Left hindlimb (tissue), 1 donor: ENCODE data around the gene C2CD4A.

Experiments
- DNase-seq: peaks from one replicate; pipeline ENCODE4 v3.0.0-alpha.2; 2018

The C2CD4A gene

DNA sequence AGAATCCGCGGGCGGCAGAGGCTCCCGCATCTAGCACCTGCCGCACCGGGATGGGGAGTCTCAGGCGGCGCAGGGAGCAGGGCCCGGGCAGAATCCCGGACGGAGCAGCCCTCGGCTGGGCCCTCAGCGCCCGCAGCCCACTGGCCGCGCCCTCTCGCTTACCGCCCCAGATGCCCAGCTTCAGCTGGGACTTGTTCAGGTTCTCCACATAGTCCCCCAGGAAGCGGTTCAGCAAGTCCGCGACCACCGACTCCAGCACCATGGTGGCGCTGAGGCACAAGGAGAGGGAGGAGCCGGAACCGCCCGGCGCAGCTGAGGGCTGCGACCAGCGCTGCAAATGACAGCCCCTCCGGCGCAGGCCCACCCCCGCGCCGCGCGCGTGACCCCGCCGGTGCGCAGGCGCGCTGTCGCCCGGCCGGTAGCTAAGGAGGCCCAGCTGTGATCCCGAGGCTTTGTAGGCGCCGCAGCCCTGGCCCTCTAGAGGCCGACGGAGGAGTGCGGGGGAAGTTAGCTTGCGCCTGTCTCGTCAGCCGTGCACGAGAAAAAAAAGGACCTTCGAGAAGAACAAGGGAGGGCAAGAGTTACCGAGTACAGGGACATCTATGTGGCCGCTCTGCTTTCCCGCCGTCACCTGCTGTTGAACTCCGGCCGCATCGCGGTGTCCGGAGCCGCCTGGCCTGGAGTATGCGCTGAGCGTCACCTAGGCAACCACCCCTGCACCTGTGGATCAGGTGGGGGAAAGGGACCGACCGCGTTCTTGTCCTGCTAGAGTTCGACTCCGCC lies 6.5 kb upstream of the C2CD4A start, which contains the start of gene VPS13C:
VPS13C (minus strand) TSS at position 335 of the 783 bp plus-strand sequence; CDS start at position 262, 73 bp downstream.
- peak; percentile 94 for DNase-seq

DNA sequence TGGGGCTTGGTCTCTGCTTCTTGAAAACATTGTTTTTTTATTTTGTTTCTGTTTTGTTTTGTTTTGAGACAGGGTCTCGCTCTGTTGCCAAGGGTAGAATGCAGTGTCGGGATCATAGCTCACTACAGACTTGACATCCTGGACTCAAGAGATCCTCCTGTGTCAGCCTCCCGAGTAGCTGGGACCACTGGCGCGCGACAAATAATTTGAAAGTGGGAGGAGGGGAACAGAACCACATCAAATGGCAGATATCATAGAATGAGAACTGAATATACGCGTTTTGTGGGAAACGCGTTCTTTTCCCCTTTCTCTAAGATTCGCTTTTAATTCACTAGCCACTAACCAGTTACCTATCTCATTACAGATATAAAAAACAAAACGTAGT lies 5.9 kb upstream of the C2CD4A start:
- DNase-seq, result no peak

DNA sequence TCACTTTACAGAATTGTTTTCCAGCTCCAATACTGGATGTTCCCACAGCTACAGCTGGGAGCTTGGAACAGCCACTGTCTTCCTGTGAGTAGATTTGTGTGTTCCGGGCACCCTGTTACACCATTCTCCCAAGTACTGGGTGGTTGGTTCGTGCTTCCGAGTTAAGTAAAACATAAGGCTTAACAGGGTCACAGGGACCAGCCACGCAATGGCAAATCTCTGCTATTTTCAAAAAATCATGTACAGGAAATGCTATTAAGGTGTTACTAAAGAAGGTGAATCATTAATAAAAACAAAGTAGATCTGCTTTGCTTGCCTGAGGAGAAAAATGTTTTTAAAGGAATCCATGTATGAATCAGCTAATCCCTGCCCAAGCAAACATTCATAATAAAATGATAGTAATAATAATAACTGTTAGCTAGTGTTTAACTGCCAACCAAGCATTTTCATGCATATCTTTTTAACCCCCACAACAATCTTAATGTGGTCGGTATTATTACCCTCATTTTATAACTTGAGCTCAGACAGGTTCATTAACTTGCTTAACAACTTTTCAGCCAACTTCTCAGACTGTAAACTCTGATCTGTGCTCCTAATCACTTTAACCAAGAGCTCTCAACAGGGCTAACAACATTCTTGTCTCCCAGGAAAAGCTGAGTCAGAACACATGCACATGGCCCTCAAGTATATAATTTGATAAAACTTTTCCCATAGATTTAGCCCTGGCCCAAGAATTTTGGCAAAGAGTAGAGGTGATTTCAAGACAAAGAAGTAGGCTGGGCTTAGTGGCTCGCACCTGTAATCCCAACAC lies 2.7 kb upstream of the C2CD4A start:
- no peak for DNase-seq

DNA sequence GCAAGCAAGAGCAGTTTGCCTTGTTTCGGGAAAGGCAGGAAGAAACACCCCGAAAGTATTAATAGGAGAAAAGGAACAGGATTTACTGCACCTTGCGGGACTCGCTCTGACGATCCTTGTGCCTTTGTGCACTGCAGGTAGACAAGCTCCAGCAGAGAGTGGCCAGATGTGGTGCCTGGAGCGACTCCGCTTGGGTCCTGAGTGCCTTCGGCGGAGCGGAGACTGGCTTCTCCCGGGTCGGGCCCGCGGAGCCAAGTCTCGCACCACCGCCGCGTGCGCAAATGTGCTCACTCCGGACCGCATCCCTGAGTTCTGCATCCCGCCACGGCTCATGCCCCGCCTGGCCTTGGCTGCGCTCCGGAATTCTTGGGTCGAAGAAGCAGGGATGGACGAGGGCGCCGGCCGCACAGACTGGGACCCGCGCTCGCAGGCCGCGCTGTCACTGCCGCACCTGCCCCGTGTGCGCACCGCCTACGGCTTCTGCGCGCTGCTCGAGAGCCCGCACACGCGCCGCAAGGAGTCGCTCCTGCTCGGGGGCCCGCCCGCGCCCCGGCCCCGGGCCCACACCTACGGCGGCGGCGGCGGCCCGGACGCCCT lies 769 bp downstream of the C2CD4A start:
- DNase-seq, result peak; percentile 35

DNA sequence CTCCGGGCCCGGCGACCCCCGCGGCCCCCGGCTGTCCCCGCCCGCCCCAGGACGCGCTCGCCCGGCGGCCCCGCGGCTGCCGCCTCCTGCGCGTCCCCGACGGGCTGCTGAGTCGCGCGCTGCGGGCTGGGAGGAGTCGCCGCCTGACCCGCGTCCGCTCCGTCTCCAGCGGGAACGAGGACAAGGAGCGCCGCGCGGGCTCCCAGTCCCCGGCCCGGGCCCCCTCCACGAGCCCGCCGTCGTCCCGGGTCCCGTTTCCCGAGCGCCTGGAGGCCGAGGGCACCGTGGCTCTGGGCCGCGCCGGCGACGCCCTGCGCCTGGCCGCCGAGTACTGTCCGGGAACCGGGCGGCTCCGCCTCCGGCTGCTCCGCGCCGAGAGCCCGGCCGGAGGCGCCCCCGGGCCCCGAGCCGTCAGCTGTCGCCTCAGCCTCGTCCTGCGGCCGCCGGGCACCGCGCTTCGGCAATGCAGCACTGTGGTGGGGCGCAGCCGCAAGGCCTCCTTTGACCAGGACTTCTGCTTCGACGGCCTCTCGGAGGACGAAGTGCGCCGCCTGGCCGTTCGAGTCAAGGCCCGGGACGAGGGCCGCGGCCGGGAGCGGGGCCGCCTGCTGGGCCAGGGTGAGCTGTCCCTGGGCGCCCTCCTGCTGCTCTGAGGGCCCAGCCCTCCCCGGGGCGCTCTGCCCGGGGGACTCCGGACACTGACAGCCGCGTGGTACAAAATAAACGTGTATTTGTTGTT lies 1.5 kb downstream of the C2CD4A start:
- DNase-seq, result peak; percentile 39

DNA sequence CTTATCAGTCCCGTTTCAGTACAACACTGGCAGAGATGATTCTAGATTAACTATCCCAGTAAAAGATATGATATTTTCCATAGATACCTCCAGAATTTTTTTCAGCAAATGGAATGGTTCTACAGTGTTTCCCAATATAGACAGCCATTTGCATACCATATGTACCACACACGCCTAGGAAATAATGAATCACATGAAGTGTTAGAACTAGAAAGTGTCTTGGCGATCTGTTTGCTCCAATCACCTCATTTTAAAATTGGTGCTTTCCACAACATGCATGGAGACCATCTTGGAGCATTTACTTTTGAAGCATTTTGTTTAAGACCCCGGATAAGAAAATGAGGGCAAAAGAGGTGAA lies 2.0 kb downstream of the C2CD4A start:
- no peak for DNase-seq

DNA sequence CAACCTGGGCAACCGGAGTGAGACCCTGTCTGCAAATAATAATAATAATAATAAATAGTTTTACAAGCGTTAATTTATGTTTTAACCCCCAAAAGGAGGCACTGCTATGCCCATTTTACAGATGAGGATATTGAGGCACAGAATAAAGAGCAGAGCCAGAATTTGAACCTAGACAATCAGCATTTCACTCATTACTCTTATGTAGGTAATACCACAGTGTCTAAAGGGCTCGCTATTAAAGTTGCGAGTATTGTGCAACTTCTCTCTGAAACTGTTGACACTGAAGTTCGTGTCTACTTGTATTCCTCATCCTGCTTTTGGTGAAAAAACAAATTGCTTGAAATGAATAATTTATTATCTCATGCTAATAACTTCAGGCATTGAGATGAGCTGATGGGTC lies 2.8 kb downstream of the C2CD4A start:
- no peak for DNase-seq

DNA sequence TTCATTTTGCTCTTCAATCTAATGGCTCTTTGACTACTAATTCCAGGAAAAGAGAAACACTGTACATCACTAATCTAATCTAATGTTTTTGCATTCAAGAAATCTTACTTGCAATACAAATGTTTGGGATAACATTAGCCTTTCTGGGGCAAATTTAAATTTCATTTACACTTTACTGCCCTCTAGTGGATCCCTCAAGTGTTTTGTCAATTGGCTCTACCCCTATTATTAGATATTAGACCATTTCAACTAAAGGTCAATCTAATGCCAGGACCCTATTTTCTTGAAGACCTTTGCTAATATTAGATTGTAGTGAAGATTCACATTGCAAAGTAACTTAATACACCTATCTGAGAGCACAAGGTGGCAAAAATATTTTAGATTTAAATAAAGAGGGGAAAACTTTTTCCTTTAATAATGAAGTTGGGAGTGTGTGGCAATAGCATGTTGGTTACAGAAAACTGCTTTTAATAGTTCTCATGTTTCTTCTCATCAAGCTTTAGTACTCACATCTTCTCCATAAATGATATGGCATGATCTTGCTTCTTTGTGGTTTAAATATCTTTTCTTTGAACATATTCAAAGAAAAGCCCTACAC lies 5.0 kb downstream of the C2CD4A start:
- DNase-seq, result no peak

DNA sequence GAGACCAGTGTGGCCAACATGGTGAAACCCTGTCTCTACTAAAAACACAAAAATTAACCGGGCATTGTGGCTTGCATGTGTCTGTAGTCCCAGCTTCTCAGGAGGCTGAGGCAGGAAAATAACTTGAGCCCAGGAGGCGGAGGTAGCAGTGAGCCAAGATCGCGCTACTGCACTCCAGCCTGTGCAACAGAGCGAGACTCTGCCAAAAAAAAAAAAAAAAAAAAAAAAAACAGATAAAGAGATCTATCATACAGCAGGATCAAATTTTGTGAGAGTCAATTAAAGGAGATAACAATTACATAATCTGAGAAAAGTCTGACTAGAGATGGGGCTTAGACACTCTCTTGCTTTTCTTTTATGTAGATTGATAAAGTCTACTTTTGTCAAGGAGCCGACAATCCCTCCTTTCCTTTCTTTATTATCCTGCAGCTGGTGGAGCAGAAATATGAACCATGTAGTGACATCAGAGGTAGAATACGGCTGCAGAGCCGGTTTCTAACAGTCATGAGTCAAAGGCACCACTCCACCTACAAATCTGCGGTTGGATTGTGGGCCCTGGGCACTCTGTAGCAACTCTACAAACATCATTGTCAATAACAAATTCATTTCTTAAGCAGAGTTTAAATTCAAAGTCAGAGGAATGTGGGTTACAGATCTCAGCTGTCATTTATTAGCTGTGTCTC lies 9.0 kb downstream of the C2CD4A start:
- DNase-seq, result no peak

DNA sequence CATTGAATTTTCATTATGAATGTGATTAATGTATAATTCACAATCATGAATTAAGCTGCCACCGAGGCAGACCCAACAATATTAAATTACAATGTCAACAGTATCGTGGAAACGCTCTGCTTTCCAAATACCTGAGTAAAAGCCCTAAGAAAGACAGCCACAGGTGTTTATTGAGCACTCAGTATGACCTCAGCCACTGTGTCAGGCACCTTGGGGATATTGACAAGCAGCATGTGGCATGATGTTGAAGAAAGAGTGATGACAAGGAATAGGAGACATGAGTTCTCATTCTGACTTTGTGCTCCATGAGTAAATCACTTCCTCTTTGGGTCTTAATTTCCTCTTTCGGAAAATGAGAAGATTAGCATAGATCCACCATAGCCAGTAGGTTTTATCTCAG lies 12.8 kb downstream of the C2CD4A start:
- DNase-seq, result no peak

DNA sequence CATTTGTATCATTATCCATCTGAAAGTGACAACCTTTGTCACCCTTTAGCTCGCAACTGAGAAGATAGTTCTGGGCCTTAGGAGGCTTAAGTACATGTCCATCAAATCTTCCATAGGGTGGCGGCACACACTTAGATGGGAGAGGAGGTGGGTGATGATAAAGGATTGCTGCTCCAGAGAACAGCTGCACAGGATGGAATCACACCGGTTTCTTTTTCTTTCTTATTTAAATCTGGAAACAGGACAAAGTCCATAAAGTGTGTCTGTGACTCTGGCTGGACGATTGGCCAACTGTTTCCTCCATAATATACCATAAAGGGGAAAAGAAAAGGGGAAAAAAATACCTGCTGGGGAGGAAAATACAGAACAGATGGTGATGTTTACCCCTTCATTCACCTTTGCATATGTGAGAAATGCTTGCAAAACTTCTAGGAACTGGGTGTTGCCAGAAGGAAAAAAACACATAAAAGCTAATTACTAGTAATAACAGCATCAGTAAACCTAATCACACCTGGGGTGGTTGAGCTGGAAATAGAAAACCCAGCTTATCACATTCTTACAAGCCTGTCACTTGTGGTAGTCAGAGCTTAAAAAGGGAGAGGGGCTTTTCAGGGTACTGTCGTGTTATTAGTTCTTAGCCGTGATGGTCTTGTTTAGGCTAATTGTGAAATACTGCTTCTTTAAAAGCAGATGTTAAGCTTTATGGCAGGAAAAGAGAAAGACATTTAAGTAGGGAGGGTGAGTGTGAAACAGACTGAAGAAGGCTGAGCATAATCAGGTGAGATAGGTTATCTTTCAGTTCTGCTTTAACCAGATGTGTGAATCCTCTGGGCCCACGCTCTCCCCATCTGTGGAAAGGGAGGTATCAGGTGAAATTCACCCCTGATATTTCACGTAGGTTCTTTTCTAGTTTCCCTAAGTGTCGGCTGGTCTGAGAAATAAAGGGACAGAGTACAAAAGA lies 16.7 kb downstream of the C2CD4A start:
- DNase-seq, result no peak

DNA sequence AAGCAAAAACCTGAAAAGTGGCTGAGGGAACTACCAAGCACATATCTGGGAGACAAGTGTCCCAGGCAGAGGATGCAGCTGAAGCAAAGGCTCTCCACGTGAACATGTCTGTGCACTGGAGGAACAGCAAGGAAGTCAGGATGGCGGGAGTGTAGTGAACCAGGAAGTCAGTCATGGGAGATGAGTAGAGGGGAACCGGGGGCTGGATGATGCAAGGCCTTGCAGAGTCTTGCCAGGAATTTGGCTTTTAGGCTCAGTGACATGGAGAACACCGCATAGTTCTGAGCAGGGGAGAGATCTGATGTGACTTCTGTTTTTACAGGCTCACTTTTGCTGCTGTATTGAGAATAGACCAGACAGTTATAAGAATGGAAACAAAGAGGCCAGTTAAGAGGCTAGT lies 19.0 kb downstream of the C2CD4A start:
- DNase-seq, result no peak

DNA sequence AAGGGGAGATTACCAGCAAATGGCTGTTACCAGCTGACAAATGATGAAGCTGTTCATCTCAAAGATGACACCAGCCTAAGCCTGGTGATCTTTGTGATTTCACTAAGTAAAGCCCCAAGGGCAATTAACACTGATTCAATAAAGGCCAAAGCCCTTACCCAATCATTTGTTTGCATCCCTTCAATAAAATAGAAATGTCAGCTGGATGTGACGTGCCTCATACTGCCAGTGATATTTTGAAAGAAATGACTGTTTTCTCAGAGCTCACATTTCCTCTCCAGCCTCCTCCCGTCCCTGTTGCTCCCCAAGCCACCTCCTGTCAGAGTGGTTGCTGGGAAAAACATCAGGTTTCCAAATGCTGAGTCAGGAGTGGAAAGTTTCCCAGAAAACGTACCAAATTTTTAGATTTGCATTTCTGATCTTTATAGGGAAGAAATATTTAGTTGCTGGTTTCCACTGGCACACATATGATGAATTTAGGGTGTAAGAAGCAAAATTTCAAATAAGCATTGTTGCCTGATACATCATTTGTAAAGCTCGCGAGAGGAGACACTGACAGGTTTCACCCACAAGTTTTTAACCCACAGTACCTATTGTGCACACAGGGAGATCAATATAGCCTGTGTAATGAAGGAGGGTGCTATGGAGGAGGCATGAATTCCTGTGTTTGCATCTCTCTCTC lies 21.0 kb downstream of the C2CD4A start:
- DNase-seq, result peak; percentile 42

DNA sequence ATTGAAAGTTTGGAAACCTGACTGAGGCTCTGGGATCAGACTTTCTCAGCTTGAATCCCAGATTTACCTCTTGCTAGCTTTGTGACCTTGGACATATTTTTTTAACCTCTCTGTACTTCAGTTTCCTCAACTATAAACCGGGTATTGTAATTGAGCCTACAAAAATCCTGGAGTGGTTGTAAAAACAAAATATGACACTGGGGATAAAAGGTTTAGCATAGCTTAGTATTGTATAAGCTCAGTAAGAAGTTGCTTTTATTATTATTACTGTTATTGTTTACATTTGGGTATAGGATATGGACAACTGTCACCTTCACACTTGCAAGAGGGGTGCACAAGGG lies 21.5 kb downstream of the C2CD4A start:
- no peak for DNase-seq

DNA sequence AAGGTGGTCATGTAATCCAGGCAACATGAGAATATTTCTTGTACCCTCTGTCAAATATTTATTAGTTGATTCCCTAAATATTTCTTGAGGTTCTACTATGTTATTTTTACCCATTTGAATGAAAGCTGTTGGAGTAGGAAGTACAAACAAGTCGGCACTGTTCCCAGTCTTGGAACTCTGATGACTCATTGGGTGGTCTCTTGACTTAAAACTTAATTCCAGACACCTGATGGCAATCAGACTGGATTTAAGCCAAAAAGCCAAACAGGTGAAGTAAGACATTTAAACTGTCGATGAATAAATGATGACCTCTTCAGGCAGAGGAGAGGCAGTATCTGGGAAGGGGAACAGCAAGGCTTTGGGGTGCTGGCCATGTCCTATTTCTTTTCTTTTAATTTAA lies 22.8 kb downstream of the C2CD4A start:
- DNase-seq, result no peak

DNA sequence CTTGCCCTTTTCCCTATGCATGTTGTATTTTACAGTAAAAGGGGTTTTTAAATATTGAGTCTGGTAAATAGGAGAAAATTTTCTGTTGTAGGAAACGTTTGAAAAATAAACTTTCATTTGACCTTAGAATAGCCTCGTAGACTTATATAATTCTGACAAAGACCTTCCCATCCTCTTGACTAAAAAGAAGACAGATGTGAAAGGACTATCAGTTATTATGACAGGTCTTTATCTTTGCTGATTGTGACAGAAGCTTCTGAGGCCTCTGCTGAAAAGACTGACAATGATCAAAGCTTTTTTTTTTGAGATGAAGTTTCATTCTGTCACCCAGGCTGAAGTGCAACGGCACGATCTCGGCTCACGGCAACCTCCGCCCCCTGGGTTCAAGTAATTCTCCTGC lies 24.2 kb downstream of the C2CD4A start:
- DNase-seq, result no peak

DNA sequence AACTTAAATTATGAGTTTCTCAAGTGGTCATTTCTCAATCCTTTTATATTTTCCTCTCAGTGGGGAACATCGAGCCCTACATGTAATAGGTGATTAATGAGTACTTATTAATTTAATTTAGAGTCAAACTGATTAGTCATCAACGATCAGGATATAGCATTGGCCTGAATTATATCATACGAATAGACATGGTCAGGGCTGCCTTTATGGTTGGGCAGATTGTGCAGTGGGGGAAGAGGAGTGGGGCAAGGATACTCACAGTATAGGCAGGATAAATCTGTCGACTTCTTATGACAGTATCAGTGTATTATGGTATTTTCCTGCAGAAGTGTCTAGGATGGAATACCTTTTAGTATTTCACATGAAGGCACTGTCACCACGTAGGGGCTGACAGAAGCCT lies 27.0 kb downstream of the C2CD4A start:
- no peak for DNase-seq

DNA sequence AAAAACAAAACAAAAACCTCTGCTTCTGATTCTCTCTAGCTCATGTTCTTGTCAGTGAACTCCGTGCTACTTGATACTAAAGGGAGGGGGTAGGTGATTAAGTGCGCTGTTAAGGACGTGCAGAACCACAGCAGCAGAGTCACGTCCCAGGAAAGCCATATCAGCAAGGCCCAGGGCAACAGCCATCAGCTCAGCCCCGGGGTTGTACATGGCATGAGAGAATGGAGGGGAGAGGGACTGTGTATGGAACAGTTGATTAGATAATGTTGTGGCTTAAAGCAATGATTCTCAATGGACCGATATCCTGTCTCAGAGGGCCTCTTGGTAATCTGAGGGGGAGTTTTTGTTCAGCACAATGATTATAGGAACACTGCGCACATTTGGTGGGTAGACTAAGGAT lies 27.6 kb downstream of the C2CD4A start:
- no peak for DNase-seq

DNA sequence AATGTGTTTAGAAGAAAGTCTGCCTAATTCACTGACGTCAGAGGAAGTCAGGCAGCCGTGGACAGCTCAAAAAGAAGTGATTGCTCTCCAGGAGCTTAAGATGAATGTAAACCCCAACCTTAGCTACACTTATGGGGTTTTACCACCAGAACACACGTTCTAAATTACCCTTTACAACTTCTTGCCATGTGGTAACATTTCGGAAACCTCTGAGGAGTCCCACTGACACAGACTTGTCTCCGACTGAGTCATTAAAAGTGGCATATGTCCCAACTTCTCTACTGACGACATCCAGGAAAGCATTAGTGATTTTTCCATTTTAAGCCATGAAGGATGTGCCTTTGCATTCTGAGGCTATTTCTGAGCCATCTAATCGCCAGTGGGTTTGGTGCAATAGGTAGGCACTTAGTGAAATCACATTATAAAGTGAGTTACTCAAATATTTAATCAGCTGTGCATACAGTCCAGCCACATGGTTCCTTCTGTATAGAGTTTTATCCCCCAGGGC lies 32.4 kb downstream of the C2CD4A start:
- DNase-seq, result no peak

DNA sequence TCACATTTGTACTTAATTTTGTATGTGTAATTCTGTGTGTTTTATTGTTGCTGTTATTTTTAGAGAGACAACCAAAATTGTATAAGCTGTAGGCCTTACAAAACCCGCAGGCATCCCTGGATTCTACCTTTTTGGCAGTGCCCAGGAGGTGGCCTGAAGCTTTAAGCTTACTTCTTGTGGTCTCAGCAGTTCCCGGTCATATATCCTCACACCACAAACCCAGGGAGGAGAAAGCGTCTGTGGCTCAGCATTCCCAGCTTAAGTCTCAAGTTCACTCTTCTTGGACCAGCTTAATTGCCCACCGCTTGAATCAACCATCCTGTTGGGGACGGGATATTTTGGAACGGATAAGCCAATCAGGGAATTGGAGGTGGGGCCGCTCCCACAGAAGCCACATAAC lies 36.7 kb downstream of the C2CD4A start:
- no peak for DNase-seq
